ENCODE measurements around the gene AAK1. TPM values are rescaled to one million over a fixed set of nuclear protein-coding genes. Genes with fewer than 3 reads are reported as not detected.

The AAK1 gene
- total RNA-seq, 3 donors from 2014 or later (not counting 1 experiment from before 2014, with no cell fraction given): 174 to 249 (median 204) TPM

GRCh38 chr2:69509750-69510140 is 133.8 kb downstream of the AAK1 start:
- Histone ChIP-seq H3K4me3 (ENCODE audit: low read length) (no peak overlapping the region), H3K4me1 (ENCODE audit: control insufficient read depth, insufficient read depth, low read length) (no peaks in the 10 kb centered on the region), H3K9me3 (ENCODE audit: control insufficient read depth, insufficient read depth, low read length) (no peaks in the 10 kb centered on the region), H3K27me3 (ENCODE audit: control insufficient read depth, insufficient read depth, low read length) (no peaks in the 10 kb centered on the region), H3K27ac (ENCODE audit: low read length) (no peak overlapping the region), H3K36me3 (ENCODE audit: control insufficient read depth, insufficient read depth, low read length) (peaks cover 90% of the 10 kb centered on the region)
- 94% methylated on average over 6 of the region's 7 CpGs for WGBS (ENCODE audit: insufficient coverage)
- Mint-ChIP-seq H3K36me3 (peaks cover 60% of the 10 kb centered on the region), H3K27ac (no peak overlapping the region), H3K27me3 (ENCODE audit: low read depth in 2 of 2) (no peaks in the 10 kb centered on the region), H3K4me1 (peaks cover 18 to 19% of the 10 kb centered on the region in 2 donors), H3K9me3 (no peaks in the 10 kb centered on the region), H3K4me3 (no peak overlapping the region)
- TF ChIP-seq CTCF (IDR thresholded peaks at IDR 0.05): no peak
- no peak for ATAC-seq
- intact Hi-C loops (cut with micrococcal nuclease): no loop called here
- DNase-seq: no peak

GRCh38 chr2:69509011-69509749 is 134.4 kb downstream of the AAK1 start:
- DNase-seq (no peak), ATAC-seq (no peak)
- H3K4me1 ChIP-seq (ENCODE audit: control insufficient read depth, insufficient read depth, low read length): no peaks in the 10 kb centered on the region
- H3K36me3 ChIP-seq (ENCODE audit: control insufficient read depth, insufficient read depth, low read length): peaks cover 88% of the 10 kb centered on the region
- intact Hi-C loops (cut with micrococcal nuclease): no loop called here
- Mint-ChIP-seq H3K4me1 (peaks cover 14% of the 10 kb centered on the region in 2 donors), H3K27ac (peak overlapping the region in 1 of 2 donors; percentile 68), H3K9me3 (no peaks in the 10 kb centered on the region), H3K36me3 (peaks cover 55% of the 10 kb centered on the region), H3K4me3 (no peak overlapping the region), H3K27me3 (ENCODE audit: low read depth in 2 of 2) (no peaks in the 10 kb centered on the region)
- no peak overlapping the region for H3K27ac ChIP-seq (ENCODE audit: low read length)
- WGBS (ENCODE audit: insufficient coverage): 77% methylated on average over 6 of the region's 7 CpGs
- H3K27me3 ChIP-seq (ENCODE audit: control insufficient read depth, insufficient read depth, low read length): no peaks in the 10 kb centered on the region
- no peaks in the 10 kb centered on the region for H3K9me3 ChIP-seq (ENCODE audit: control insufficient read depth, insufficient read depth, low read length)
- no peak for TF ChIP-seq CTCF (IDR thresholded peaks at IDR 0.05)
- no peak overlapping the region for H3K4me3 ChIP-seq (ENCODE audit: low read length)

GRCh38 chr2:69505710-69506109 is 137.8 kb downstream of the AAK1 start:
- no peak for TF ChIP-seq CTCF (IDR thresholded peaks at IDR 0.05)
- no peaks in the 10 kb centered on the region for H3K27me3 ChIP-seq (ENCODE audit: control insufficient read depth, insufficient read depth, low read length)
- intact Hi-C loops (cut with micrococcal nuclease): no loop called here
- Mint-ChIP-seq H3K27me3 (ENCODE audit: low read depth in 2 of 2) (no peaks in the 10 kb centered on the region), H3K27ac (peak overlapping the region in 1 of 2 donors; percentile 47), H3K4me3 (no peak overlapping the region), H3K4me1 (peaks cover 12 to 17% of the 10 kb centered on the region in 2 donors), H3K36me3 (peaks cover 40% of the 10 kb centered on the region), H3K9me3 (no peaks in the 10 kb centered on the region)
- H3K4me3 ChIP-seq (ENCODE audit: low read length): no peak overlapping the region
- H3K9me3 ChIP-seq (ENCODE audit: control insufficient read depth, insufficient read depth, low read length): no peaks in the 10 kb centered on the region
- DNase-seq: no peak
- WGBS (ENCODE audit: insufficient coverage): 89% methylated on average over 6 of the region's 6 CpGs
- peaks cover 71% of the 10 kb centered on the region for H3K36me3 ChIP-seq (ENCODE audit: control insufficient read depth, insufficient read depth, low read length)
- no peak for ATAC-seq
- H3K4me1 ChIP-seq (ENCODE audit: control insufficient read depth, insufficient read depth, low read length): no peaks in the 10 kb centered on the region
- no peak overlapping the region for H3K27ac ChIP-seq (ENCODE audit: low read length)

GRCh38 chr2:69501301-69501700 is 142.2 kb downstream of the AAK1 start:
- H3K4me1 ChIP-seq (ENCODE audit: control insufficient read depth, insufficient read depth, low read length): peaks cover 6% of the 10 kb centered on the region
- WGBS (ENCODE audit: insufficient coverage): 93% methylated on average over 2 of the region's 3 CpGs

More at GRCh38 chr2:69501301-69501700, 142.2 kb downstream of the AAK1 start:
- DNase-seq (no peak), ATAC-seq (no peak)
- TF ChIP-seq CTCF (IDR thresholded peaks at IDR 0.05): no peak
- no peak overlapping the region for H3K27ac ChIP-seq (ENCODE audit: low read length)
- H3K27me3 ChIP-seq (ENCODE audit: control insufficient read depth, insufficient read depth, low read length): no peaks in the 10 kb centered on the region
- Mint-ChIP-seq H3K36me3 (peaks cover 13% of the 10 kb centered on the region), H3K27me3 (ENCODE audit: low read depth in 2 of 2) (no peaks in the 10 kb centered on the region), H3K27ac (peak overlapping the region in 1 of 2 donors; percentile 35), H3K4me1 (peaks cover 5 to 22% of the 10 kb centered on the region in 2 donors), H3K4me3 (no peak overlapping the region), H3K9me3 (no peaks in the 10 kb centered on the region)
- H3K9me3 ChIP-seq (ENCODE audit: control insufficient read depth, insufficient read depth, low read length): no peaks in the 10 kb centered on the region
- H3K36me3 ChIP-seq (ENCODE audit: control insufficient read depth, insufficient read depth, low read length): peaks cover 58% of the 10 kb centered on the region
- intact Hi-C loops (cut with micrococcal nuclease): no loop called here
- no peak overlapping the region for H3K4me3 ChIP-seq (ENCODE audit: low read length)

All from natural killer cell (primary cell).